NCI-H1105 treated with DMSO at 0.1 percent for 48 hours (cell line): ENCODE data around the gene FUT6.
"Not testable (repeated sequence)": the region's sequence is repeated elsewhere in the genome, so short reads cannot be mapped to it uniquely, and the experiment has no call there.

ENCODE experiments used
- DNase-seq: peaks from one replicate; lab custom pipeline; 2025; lab: John Stamatoyannopoulos, UW

FUT6 gene

GRCh38 chr19:5785423-5785822 lies 54.1 kb downstream of the FUT6 start:
- no peak for DNase-seq

- no peak for DNase-seq
Measured at GRCh38 chr19:5784581-5785147, 54.8 kb downstream of the FUT6 start, which contains the start of gene PRR22. PRR22 (minus strand) TSS chr19:5784746; CDS start chr19:5784660, 86 bp downstream.

- DNase-seq: no peak
Measured at GRCh38 chr19:5782945-5783919, 56.3 kb downstream of the FUT6 start.

- DNase-seq: no peak
Measured at GRCh38 chr19:5782322-5782721, 57.2 kb downstream of the FUT6 start.

GRCh38 chr19:5780916-5781315 lies 58.6 kb downstream of the FUT6 start:
- not testable (repeated sequence) for DNase-seq
